ENCODE data around the gene BATF3.

Gene BATF3

DNA sequence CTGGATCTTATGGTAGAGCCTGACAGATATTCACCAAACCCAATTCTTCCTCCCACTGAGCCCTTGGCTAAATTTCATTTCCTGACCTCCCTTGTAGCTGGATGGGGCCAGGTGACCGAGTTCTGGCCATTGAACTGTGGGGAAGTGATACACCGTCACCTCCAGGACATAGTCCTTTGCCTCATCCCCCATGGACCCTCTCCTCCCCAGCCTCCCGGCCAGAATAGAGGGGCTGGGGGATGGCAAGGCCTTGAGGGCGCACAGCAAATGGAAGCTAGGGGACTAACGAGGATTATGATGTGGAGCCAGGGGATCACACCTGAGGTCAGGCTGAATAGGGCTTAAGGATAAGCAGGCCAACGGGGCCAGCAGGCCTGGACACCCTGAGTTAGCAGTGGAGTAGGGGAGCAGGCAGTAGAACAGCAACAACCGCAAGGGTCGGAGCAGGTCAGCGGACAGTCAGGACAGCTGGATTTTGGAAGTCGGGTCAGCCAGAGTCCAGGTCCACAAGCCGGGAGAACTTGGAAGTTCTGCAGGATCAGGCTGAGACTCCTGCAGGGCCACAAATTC lies 15.0 kb downstream of the BATF3 start:
- no peak overlapping the region for H3K4me3 Mint-ChIP-seq
- no peak overlapping the region for H3K27ac Mint-ChIP-seq
- H3K9me3 Mint-ChIP-seq, result no peaks in the 10 kb centered on the region
- H3K27me3 Mint-ChIP-seq (ENCODE audit: low read depth, poor library complexity), result peaks cover 3% of the 10 kb centered on the region
- H3K4me1 Mint-ChIP-seq, result no peaks in the 10 kb centered on the region
- DNase-seq, result no peak
- no peaks in the 10 kb centered on the region for H3K36me3 Mint-ChIP-seq (ENCODE audit: low read depth)
- TF ChIP-seq, protein P1, sequence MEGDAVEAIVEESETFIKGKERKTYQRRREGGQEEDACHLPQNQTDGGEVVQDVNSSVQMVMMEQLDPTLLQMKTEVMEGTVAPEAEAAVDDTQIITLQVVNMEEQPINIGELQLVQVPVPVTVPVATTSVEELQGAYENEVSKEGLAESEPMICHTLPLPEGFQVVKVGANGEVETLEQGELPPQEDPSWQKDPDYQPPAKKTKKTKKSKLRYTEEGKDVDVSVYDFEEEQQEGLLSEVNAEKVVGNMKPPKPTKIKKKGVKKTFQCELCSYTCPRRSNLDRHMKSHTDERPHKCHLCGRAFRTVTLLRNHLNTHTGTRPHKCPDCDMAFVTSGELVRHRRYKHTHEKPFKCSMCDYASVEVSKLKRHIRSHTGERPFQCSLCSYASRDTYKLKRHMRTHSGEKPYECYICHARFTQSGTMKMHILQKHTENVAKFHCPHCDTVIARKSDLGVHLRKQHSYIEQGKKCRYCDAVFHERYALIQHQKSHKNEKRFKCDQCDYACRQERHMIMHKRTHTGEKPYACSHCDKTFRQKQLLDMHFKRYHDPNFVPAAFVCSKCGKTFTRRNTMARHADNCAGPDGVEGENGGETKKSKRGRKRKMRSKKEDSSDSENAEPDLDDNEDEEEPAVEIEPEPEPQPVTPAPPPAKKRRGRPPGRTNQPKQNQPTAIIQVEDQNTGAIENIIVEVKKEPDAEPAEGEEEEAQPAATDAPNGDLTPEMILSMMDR (IDR thresholded peaks at IDR 0.05), result no peak

DNA sequence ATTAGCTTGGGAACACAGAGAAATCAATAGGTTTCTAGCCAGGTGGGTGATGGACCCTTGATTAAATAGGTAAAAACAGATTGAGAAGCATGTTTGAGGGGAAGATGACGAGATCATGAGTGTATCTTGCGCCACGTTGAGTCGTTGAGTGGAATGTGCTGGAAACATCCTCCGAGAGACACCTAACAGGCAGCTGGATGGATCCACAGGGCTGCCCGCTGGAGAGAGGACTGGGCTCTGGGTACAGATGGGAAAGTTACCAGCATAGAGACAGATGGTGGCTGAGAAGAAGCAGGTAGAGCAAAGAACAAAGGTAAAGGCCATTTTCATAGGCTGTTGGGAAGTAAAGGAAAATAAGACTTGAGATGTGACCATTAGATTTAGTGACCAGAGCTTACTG lies 15.6 kb downstream of the BATF3 start:
- DNase-seq, result no peak
- H3K4me3 Mint-ChIP-seq, result no peak overlapping the region
- H3K27ac Mint-ChIP-seq, result no peak overlapping the region
- H3K9me3 Mint-ChIP-seq, result no peaks in the 10 kb centered on the region
- TF ChIP-seq, protein P1 (IDR thresholded peaks at IDR 0.05), result no peak
- peaks cover 3% of the 10 kb centered on the region for H3K27me3 Mint-ChIP-seq (ENCODE audit: low read depth, poor library complexity)
- peaks cover 4% of the 10 kb centered on the region for H3K4me1 Mint-ChIP-seq
- no peaks in the 10 kb centered on the region for H3K36me3 Mint-ChIP-seq (ENCODE audit: low read depth)

DNA sequence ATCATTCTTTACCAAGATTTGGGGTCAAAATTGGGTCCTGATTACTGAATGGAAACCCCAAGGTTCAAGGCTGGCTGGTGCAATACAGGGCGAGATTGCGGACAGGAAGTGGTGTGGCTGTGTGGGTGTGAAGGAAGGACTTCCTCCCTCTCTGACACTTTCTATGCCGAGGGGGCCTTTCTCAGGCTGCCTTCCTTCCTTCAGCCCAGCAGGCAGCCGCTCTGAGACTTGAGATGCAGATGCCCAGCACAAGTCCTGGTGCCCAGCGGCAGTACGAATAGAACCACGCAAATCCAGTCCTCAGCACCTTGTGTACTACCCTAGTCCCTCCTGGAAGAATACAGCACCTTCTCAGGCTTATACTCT lies 16.3 kb downstream of the BATF3 start:
- Mint-ChIP-seq H3K9me3 (no peaks in the 10 kb centered on the region), H3K4me1 (peaks cover 9% of the 10 kb centered on the region), H3K4me3 (no peak overlapping the region), H3K27ac (no peak overlapping the region), H3K36me3 (ENCODE audit: low read depth) (no peaks in the 10 kb centered on the region), H3K27me3 (ENCODE audit: low read depth, poor library complexity) (peaks cover 7% of the 10 kb centered on the region)
- TF ChIP-seq, protein P1 (IDR thresholded peaks at IDR 0.05), result no peak
- DNase-seq, result no peak

DNA sequence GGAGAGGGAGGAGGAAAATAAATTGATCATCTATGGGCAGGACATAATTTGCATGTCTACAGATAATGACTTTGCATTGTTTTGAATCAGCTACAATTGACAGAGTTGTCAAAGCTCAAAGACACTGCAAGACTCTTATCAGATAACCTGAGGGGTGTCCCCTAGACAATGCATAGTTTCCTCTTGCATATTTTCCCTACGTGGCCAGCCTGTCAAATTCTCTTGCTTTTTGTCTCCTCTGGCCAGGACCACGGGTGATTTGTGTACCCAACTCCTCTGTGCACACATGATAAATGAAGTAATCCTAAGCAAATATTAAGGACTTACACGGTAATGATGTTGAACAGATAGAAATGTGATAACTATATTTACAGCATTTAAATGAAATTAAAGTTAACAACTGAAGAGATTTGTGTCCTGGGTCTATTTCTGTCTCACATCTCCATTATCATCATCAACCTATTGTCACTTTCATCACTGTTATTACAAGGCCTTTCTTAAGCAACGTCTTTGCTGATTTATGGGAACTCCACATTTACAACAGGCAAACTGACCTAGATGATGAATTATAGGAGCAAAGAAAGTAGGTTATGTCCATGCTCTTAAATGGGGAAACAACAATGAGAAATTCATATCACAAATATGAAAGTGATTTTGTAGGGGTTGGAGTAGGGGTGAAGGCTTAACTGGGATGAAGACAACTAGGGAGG lies 18.8 kb downstream of the BATF3 start:
- no peaks in the 10 kb centered on the region for H3K9me3 Mint-ChIP-seq
- no peak overlapping the region for H3K27ac Mint-ChIP-seq
- H3K4me3 Mint-ChIP-seq, result no peak overlapping the region
- no peaks in the 10 kb centered on the region for H3K36me3 Mint-ChIP-seq (ENCODE audit: low read depth)
- TF ChIP-seq, protein P1 (IDR thresholded peaks at IDR 0.05), result no peak
- DNase-seq, result no peak
- H3K4me1 Mint-ChIP-seq, result peaks cover 23% of the 10 kb centered on the region
- H3K27me3 Mint-ChIP-seq (ENCODE audit: low read depth, poor library complexity), result peaks cover 13% of the 10 kb centered on the region

DNA sequence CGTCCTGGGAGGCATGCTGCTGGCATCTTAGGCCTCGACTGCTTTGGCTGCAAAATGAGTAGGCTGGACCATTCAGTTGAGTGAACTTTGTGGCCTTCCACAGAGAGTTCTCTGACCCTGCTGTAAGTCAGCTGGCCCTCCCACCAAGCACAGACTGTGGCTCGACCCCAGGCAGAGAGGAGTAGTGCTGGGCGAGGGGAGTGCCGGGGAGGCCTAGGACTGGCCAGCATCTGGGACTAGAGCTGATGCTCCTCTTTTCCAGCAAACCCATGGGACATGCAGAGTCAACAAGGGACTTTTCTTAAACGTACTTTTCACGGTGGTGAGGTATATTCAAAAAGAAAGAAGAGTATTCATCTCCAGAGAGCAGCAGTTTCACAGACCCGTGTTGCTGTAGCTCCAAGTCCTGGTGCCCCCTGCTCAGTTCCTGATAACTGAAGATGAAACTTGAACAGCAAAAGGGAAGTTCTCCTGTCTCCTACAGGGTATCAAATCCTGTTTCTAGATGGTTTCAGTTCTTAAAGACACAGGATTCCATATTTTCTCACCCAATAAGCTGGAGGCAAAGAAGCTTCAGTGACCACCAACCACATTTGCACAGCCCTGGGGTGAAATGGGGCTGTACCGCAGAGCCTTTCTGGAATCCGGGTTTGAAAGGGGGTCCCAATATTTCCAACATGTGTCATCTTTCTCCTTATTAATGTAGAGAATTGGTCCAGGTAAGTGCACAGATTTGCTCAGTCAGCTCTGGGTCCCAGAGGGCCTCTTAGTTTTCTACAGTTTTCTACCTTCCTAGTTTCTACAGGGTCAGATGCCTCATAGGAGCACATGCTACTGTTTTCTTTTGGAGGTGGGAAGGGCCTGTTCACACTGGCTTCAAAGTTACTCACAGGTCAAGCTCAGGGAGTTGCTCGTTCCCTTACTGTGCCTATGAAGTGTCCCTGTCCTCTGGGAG lies 20.9 kb downstream of the BATF3 start:
- no peak for DNase-seq
- Mint-ChIP-seq H3K4me1 (peaks cover 23% of the 10 kb centered on the region), H3K36me3 (ENCODE audit: low read depth) (no peaks in the 10 kb centered on the region), H3K9me3 (no peaks in the 10 kb centered on the region), H3K27me3 (ENCODE audit: low read depth, poor library complexity) (peaks cover 16% of the 10 kb centered on the region), H3K27ac (no peak overlapping the region), H3K4me3 (no peak overlapping the region)
- TF ChIP-seq, protein P1 (IDR thresholded peaks at IDR 0.05), result no peak

All from nephron progenitor cell (in vitro differentiated cells).